ENCODE data around the gene ERVMER34-1. TPM values are rescaled to one million over a fixed set of nuclear protein-coding genes. Genes with fewer than 3 reads are reported as not detected.
A peak's percentile ranks its signal among the peaks of the same experiment; 100 is the strongest.

Gene ERVMER34-1
- 1.4 to 1.7 TPM (median 1.5 TPM) in 3 replicates for total RNA-seq
- long read RNA-seq, partial matches to known transcripts: 0 of 5 reads
- long read RNA-seq, other reads (novel, unspliced or antisense): 4 of 5 reads

- no peak for TF ChIP-seq CTCF (IDR thresholded peaks at IDR 0.05)
- Mint-ChIP-seq H3K27me3 (ENCODE audit: low read depth) (no peaks in the 10 kb centered on the region), H3K4me1 (ENCODE audit: low read depth) (peaks cover 29% of the 10 kb centered on the region), H3K36me3 (ENCODE audit: low read depth) (no peaks in the 10 kb centered on the region), H3K27ac (ENCODE audit: unreplicated experiment) (no peak within 1 kb of the TSS), H3K9me3 (ENCODE audit: low read depth) (no peaks in the 10 kb centered on the region), H3K4me3 (ENCODE audit: unreplicated experiment) (peak within 1 kb of the TSS; percentile 82)
- DNase-seq (ENCODE audit: low spot score): no peak
These were observed at the start of gene ERVMER34-1 for GRCh38 chr4:52750819-52751486. ERVMER34-1 (minus strand) TSS chr4:52751425; CDS start chr4:52745520, 5,905 bp downstream.

- Mint-ChIP-seq H3K36me3 (ENCODE audit: low read depth) (peaks cover 6% of the 10 kb centered on the region), H3K4me3 (ENCODE audit: unreplicated experiment) (no peak overlapping the region), H3K4me1 (ENCODE audit: low read depth) (no peaks in the 10 kb centered on the region), H3K9me3 (ENCODE audit: low read depth) (peaks cover 22% of the 10 kb centered on the region), H3K27ac (ENCODE audit: unreplicated experiment) (no peak overlapping the region), H3K27me3 (ENCODE audit: low read depth) (peaks cover 2% of the 10 kb centered on the region)
- no peak for TF ChIP-seq CTCF (IDR thresholded peaks at IDR 0.05)
- no peak for DNase-seq (ENCODE audit: low spot score)
These were observed 48.6 kb upstream of the ERVMER34-1 start for GRCh38 chr4:52799813-52800212.

GRCh38 chr4:52795533-52795932, 44.3 kb upstream of the ERVMER34-1 start:
- Mint-ChIP-seq H3K9me3 (ENCODE audit: low read depth) (peaks cover 4% of the 10 kb centered on the region), H3K4me3 (ENCODE audit: unreplicated experiment) (no peak overlapping the region), H3K27ac (ENCODE audit: unreplicated experiment) (no peak overlapping the region), H3K4me1 (ENCODE audit: low read depth) (no peaks in the 10 kb centered on the region), H3K36me3 (ENCODE audit: low read depth) (no peaks in the 10 kb centered on the region), H3K27me3 (ENCODE audit: low read depth) (peaks cover 2% of the 10 kb centered on the region)
- no peak for DNase-seq (ENCODE audit: low spot score)
- no peak for TF ChIP-seq CTCF (IDR thresholded peaks at IDR 0.05)

- Mint-ChIP-seq H3K4me3 (ENCODE audit: unreplicated experiment) (no peak overlapping the region), H3K9me3 (ENCODE audit: low read depth) (no peaks in the 10 kb centered on the region), H3K27me3 (ENCODE audit: low read depth) (peaks cover 2% of the 10 kb centered on the region), H3K27ac (ENCODE audit: unreplicated experiment) (no peak overlapping the region), H3K4me1 (ENCODE audit: low read depth) (no peaks in the 10 kb centered on the region), H3K36me3 (ENCODE audit: low read depth) (no peaks in the 10 kb centered on the region)
- TF ChIP-seq CTCF (IDR thresholded peaks at IDR 0.05): no peak
- no peak for DNase-seq (ENCODE audit: low spot score)
These were observed 40.7 kb upstream of the ERVMER34-1 start for GRCh38 chr4:52791936-52792335.

GRCh38 chr4:52789774-52790173, 38.5 kb upstream of the ERVMER34-1 start:
- Mint-ChIP-seq H3K27me3 (ENCODE audit: low read depth) (no peaks in the 10 kb centered on the region), H3K4me3 (ENCODE audit: unreplicated experiment) (no peak overlapping the region), H3K27ac (ENCODE audit: unreplicated experiment) (no peak overlapping the region), H3K9me3 (ENCODE audit: low read depth) (no peaks in the 10 kb centered on the region), H3K4me1 (ENCODE audit: low read depth) (no peaks in the 10 kb centered on the region), H3K36me3 (ENCODE audit: low read depth) (no peaks in the 10 kb centered on the region)
- no peak for DNase-seq (ENCODE audit: low spot score)
- no peak for TF ChIP-seq CTCF (IDR thresholded peaks at IDR 0.05)

All from chondrocyte (in vitro differentiated cells).